HG03457 (cell line): ENCODE results near the gene ANTXR2.
"Not testable (repeated sequence)": the region's sequence is repeated elsewhere in the genome, so short reads cannot be mapped to it uniquely, and the experiment has no call there.

ENCODE experiments used
- ATAC-seq: cut with Tn5 transposase; IDR thresholded peaks from one replicate; pipeline ENCODE4 v1.9.1; 2021; ENCODE audit warnings: moderate number of reproducible peaks; ENCODE audit not compliant: unreplicated experiment

Gene ANTXR2

GRCh38 chr4:79998201-79998600, 74.8 kb downstream of the ANTXR2 start:
- ATAC-seq: no peak

GRCh38 chr4:79996851-79997250, 76.2 kb downstream of the ANTXR2 start:
- no peak for ATAC-seq

- ATAC-seq: no peak
These were observed 79.6 kb downstream of the ANTXR2 start for GRCh38 chr4:79993476-79993875.

GRCh38 chr4:79991601-79992000, 81.4 kb downstream of the ANTXR2 start:
- no peak for ATAC-seq

GRCh38 chr4:79991100-79991499, 81.9 kb downstream of the ANTXR2 start:
- not testable (repeated sequence) for ATAC-seq

- no peak for ATAC-seq
These were observed 85.6 kb downstream of the ANTXR2 start for GRCh38 chr4:79987401-79987800.

GRCh38 chr4:79983431-79983830, 89.6 kb downstream of the ANTXR2 start:
- ATAC-seq: no peak

- ATAC-seq: no peak
These were observed 90.3 kb downstream of the ANTXR2 start for GRCh38 chr4:79982601-79983322.

GRCh38 chr4:79980448-79980847, 92.6 kb downstream of the ANTXR2 start:
- no peak for ATAC-seq

GRCh38 chr4:79979785-79980437, 93.1 kb downstream of the ANTXR2 start:
- ATAC-seq: no peak

GRCh38 chr4:79977131-79977840, 95.7 kb downstream of the ANTXR2 start:
- no peak for ATAC-seq

GRCh38 chr4:79964400-79965211, 108.4 kb downstream of the ANTXR2 start:
- no peak for ATAC-seq

GRCh38 chr4:79964020-79964399, 109.0 kb downstream of the ANTXR2 start:
- no peak for ATAC-seq

GRCh38 chr4:79959652-79960051, 113.4 kb downstream of the ANTXR2 start:
- no peak for ATAC-seq

- no peak for ATAC-seq
These were observed 114.4 kb downstream of the ANTXR2 start for GRCh38 chr4:79958466-79959264.

- no peak for ATAC-seq
These were observed 123.9 kb downstream of the ANTXR2 start for GRCh38 chr4:79949178-79949577.

GRCh38 chr4:79948739-79949138, 124.3 kb downstream of the ANTXR2 start:
- no peak for ATAC-seq

- ATAC-seq: no peak
These were observed 124.8 kb downstream of the ANTXR2 start for GRCh38 chr4:79948261-79948660.

GRCh38 chr4:79947386-79947785, 125.6 kb downstream of the ANTXR2 start:
- ATAC-seq: no peak

GRCh38 chr4:79935274-79935673, 137.8 kb downstream of the ANTXR2 start:
- no peak for ATAC-seq
